HG03175 (cell line): ENCODE results near the gene ZBTB9.

Source experiments
- ATAC-seq: cut with Tn5 transposase; IDR thresholded peaks from one replicate; pipeline ENCODE4 v1.9.1; 2021; ENCODE audit warnings: mild to moderate bottlenecking, moderate library complexity; ENCODE audit not compliant: unreplicated experiment

The ZBTB9 gene

GRCh38 chr6:33432546-33432945, 21.8 kb upstream of the ZBTB9 start:
- ATAC-seq, result no peak

- ATAC-seq, result no peak
Measured at GRCh38 chr6:33433001-33433543, 21.3 kb upstream of the ZBTB9 start.

DNA sequence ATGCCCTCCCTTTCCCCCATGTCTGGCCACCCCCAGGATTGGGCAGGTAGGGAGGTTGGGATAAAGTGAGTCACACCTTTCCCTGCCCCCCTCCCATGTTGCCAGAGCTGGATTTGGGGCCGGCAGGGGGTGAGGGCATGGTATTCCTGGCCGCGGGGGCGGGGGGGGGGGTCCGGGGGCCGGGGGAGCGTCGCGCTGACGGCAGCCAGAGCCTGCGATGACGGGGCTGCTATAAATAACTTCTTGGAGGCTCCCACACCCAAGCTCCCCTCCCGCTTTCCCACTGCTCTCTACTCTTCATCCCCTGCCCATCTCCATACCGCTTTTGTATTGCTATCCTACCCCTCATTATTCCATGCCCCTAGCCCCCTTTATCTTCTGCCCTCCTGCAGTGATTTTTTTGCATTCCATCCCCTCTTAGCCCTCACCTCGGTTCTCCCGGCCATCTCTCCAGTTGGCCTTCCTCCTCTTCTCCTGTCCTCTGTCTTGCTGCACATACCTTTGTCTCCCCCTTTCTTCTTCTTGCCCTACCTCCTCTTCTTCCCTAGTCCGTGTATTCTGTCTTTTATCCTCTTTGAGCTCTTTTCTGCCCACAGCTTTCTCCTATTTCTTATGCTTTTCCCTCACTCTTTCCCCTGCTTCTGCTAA, 20.7 kb upstream of the ZBTB9 start:
- no peak for ATAC-seq

GRCh38 chr6:33434961-33435360, 19.4 kb upstream of the ZBTB9 start:
- no peak for ATAC-seq

GRCh38 chr6:33437666-33438065, 16.7 kb upstream of the ZBTB9 start:
- ATAC-seq, result no peak

GRCh38 chr6:33438978-33439594, 15.3 kb upstream of the ZBTB9 start:
- no peak for ATAC-seq

GRCh38 chr6:33439956-33440648, 14.3 kb upstream of the ZBTB9 start:
- no peak for ATAC-seq

- no peak for ATAC-seq
Measured at GRCh38 chr6:33440649-33441309, 13.6 kb upstream of the ZBTB9 start.

DNA sequence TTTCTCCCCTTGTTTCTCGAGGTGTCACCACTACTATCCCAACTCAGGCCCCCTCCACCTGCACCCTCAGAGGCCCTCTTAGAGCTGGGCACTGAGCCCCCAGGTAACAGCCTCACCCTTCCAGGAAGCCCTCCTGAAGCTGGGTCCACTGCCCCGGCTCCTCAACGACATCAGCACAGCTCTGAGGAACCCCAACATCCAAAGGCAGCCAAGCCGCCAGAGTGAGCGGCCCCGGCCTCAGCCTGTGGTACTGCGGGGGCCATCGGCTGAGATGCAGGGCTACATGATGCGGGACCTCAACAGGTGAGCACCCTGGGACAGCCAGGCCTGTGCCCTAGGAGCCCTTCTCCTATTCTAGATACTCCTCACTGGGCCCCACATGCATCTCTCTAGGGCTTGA, 12.9 kb upstream of the ZBTB9 start:
- ATAC-seq, result no peak

DNA sequence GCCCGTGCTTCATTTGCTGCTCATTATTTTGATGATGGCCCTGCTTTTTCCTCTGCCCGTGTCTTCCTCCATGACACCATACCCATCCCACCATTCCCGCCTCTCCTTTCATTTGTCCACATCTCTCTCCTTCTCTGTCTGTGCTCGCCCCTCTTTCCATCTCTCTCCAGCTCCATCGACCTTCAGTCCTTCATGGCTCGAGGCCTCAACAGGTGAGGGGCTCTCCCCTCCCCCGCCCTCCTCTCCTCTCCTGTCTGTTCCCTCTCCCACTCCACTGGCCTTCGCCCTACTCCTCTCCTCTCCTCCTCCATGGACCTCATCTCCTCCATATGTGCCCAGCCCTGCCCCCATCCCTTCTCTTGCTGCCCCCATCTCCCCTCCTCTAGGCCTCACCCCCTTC, 12.1 kb upstream of the ZBTB9 start:
- no peak for ATAC-seq

DNA sequence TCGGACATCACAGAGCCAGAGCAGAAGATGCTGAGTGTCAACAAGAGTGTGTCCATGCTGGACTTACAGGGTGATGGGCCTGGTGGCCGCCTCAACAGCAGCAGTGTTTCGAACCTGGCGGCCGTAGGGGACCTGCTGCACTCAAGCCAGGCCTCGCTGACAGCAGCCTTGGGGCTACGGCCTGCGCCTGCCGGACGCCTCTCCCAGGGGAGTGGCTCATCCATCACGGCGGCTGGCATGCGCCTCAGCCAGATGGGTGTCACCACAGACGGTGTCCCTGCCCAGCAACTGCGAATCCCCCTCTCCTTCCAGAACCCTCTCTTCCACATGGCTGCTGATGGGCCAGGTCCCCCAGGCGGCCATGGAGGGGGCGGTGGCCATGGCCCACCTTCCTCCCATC, 11.4 kb upstream of the ZBTB9 start:
- no peak for ATAC-seq

- ATAC-seq, result no peak
Measured at GRCh38 chr6:33443619-33444504, 10.5 kb upstream of the ZBTB9 start.

DNA sequence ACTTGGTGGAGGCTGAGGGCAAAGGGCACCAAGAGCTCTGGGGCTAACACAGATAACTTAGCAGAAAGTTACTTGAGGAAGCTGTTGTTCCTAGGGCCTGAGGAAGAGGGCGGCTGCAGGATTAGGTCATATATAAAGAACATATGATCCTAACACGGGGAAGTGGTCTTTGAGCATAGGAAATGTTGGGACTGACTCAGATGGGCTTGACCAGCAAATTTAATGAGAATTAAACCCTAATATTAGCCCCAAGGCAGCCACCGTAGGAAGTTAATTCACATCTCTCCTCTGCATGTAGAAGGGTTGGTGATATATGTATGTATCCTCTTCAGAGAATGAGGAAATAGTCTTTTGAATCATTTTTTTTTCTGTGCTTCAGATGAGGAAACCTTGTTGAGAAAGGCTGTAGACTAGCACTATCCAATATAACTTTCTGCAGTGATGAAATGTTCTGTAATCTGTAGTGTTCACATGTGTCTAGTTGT, 9.2 kb upstream of the ZBTB9 start:
- no peak for ATAC-seq

DNA sequence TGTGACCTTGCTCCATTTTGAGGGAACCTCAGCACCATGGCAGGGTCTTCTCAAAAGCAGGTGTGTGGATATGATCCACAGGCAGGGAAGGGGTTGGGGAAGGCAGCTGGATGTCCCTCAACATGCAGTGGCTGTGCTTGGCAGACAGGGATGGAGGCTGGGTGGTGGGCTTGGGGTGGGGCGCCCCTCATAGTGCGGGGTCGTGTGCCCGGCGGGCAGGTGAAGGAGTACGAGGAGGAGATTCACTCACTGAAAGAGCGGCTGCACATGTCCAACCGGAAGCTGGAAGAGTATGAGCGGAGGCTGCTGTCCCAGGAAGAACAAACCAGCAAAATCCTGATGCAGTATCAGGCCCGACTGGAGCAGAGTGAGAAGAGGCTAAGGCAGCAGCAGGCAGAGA, 8.0 kb upstream of the ZBTB9 start:
- no peak for ATAC-seq

DNA sequence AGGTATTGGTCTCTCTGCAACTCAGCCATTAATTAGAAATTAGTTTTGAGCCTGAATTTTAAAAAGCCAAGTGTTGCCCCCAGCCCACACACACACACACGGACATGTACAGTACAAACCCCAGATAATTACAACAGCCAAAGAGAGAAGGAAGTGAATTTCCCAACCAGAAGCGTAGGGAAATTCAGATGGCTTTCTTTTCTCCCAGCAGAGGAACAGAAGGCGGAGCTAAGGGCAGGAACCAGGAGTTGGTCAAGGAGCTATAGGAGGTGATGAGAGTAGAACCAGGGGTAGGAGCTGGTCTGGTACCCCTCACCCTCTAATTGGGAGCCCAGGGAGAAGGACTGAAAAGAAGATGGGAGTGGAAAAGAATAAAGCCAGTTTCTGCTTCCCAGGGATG, 3.9 kb upstream of the ZBTB9 start:
- no peak for ATAC-seq

GRCh38 chr6:33451606-33452005, 2.8 kb upstream of the ZBTB9 start:
- no peak for ATAC-seq

DNA sequence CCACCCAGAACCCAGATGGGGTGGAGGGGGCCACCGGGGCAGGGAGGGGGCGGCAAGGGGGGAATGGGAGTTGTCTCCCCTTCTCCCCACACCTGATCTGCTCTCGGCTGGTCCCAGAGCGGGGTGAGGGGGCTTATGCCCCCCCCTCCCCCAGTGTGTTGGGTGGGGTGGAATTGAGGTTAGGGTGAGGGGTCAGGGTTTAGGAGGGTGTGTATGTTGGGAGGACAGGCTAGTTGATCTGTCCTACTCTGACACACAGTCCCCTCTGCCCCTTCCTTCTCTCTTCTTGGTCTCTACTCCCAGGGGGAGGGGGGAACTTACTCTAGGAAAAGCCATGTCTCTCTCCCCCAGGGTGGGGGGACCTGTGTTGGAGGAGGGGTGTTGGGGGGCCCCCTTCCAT, 1.9 kb upstream of the ZBTB9 start:
- ATAC-seq, result no peak

DNA sequence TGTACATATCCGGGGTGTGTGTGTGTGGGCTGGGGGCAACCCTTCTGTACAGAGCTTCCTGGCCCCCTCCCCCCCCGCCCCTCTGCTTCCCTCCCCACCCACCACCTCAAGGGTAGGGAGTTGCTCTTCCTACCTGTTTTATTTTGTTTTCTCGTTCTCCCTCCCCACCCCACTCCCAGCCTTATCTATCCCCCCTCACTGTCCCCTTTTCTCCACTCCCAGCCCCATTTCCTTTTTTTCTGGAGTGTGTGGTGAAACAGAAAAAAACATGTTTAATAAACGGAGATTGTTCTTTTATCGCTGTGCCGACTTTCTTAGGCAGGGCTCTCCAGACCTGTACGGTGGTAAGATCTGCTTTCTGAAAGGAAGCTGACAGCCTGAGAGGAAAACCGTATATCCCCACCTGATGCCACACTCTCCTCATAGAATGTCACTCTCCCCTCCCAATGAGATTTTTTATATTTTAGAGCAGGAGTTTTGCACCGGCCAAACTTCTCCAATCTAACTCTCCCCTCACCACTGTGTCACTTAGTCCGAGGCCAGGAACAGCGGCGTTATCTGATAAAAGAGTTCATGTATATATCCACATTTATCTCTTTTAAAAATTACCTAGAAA, 875 bp upstream of the ZBTB9 start:
- no peak for ATAC-seq

- no peak for ATAC-seq
Measured at GRCh38 chr6:33455051-33455450, 675 bp downstream of the ZBTB9 start.

DNA sequence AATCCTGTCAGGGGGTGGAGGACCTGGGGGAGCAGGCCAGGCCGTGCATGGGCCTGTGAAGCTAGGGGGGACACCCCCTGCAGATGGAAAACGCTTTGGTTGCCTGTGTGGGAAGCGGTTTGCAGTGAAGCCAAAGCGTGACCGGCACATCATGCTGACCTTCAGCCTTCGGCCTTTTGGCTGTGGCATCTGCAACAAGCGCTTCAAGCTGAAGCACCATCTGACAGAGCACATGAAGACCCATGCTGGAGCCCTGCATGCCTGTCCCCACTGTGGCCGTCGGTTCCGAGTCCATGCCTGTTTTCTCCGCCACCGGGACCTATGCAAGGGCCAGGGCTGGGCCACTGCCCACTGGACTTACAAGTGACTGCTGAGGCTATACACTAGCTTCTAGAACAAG, 1.8 kb downstream of the ZBTB9 start:
- ATAC-seq, result no peak
